Epithelial cell of proximal tubule (primary cell): ENCODE measurements around the gene ITGA2. TPM values are rescaled to one million over a fixed set of nuclear protein-coding genes. Genes with fewer than 3 reads are reported as not detected.

Source experiments
- DNase-seq: peaks from one replicate; pipeline ENCODE4 v3.0.0-alpha.2; 2011; ENCODE audit warnings: low read depth
- H3K4me3 ChIP-seq: 2 replicates; pipeline ENCODE4 v1.5.1; 2011; ENCODE audit warnings: low read depth, mild to moderate bottlenecking, low read length
- CTCF ChIP-seq: conservative IDR thresholded peaks from 2 replicates; pipeline ENCODE4 v1.5.1; 2012; ENCODE audit warnings: low read depth, mild to moderate bottlenecking, low read length
- total RNA-seq: library from RNA; depleted of rRNA; stranded (reverse); fragments of >200 nt; gene quantifications from 2 replicates; pipeline ENCODE4 v1.2.3, GENCODE V29; 2015

The ITGA2 gene
- total RNA-seq, 1 donor from 2014 or later, result 28.1 TPM

- no peak overlapping the region for H3K4me3 ChIP-seq
- DNase-seq, result no peak
- TF ChIP-seq CTCF, result no peak
Observed at GRCh38 chr5:52977264-52977897, 11.8 kb upstream of the ITGA2 start.

- TF ChIP-seq CTCF, result no peak
- no peak for DNase-seq
- H3K4me3 ChIP-seq, result no peak overlapping the region
Observed at GRCh38 chr5:52981507-52981906, 7.6 kb upstream of the ITGA2 start.

- no peak overlapping the region for H3K4me3 ChIP-seq
- DNase-seq, result no peak
- TF ChIP-seq CTCF, result no peak
Observed at GRCh38 chr5:52983731-52984636, 5.2 kb upstream of the ITGA2 start.

GRCh38 chr5:52985306-52985705, 3.8 kb upstream of the ITGA2 start:
- no peak overlapping the region for H3K4me3 ChIP-seq
- no peak for TF ChIP-seq CTCF
- no peak for DNase-seq

- no peak overlapping the region for H3K4me3 ChIP-seq
- no peak for TF ChIP-seq CTCF
- no peak for DNase-seq
Observed at GRCh38 chr5:52987711-52988331, 1.3 kb upstream of the ITGA2 start.

GRCh38 chr5:52988335-52989024, 672 bp upstream of the ITGA2 start:
- no peak for DNase-seq

More at GRCh38 chr5:52988335-52989024, 672 bp upstream of the ITGA2 start:
- no peak for TF ChIP-seq CTCF
- H3K4me3 ChIP-seq, result peak overlapping the region; percentile 84
